GM18526 (cell line): ENCODE results near the gene PGAP6.

ENCODE experiments used
- POLR2A ChIP-seq: IDR thresholded peaks from 3 replicates; pipeline ENCODE4 v1.6.1; 2011; ENCODE audit not compliant: insufficient read length; ENCODE audit errors: extremely low read depth

Gene PGAP6

DNA sequence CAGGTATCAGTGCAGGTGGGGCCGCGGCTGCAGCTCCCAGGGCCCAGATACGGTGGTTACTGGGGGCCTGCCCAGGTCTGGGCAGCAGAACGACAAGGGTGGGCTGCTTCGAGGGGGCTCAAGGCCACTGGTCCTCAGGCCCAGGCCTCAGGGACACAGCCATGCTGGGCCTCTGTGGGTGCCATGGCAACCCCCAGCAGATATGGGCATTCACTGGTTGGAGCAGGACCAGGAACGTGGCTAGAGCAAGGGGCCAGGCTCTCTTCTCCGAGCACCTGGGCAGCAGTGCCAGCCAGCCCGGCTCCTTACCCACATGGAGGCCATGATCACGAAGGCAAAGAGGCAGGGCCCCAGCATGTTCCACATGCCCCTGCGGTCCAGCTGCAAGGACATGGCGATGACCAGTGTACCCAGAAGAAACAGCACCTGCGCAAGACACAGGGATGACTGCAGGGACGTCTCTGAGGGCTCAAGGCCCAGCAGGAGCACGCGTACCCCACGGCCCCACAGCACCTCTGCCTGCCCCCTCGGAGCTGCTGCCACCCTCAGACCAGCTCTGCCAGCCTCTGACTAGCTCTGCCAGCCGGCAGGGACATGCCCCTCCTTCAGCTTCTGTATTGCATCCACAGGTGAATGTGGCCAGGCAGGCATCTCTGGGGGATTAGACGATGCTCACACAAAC lies 9.3 kb downstream of the PGAP6 start:
- TF ChIP-seq POLR2A = no peak

DNA sequence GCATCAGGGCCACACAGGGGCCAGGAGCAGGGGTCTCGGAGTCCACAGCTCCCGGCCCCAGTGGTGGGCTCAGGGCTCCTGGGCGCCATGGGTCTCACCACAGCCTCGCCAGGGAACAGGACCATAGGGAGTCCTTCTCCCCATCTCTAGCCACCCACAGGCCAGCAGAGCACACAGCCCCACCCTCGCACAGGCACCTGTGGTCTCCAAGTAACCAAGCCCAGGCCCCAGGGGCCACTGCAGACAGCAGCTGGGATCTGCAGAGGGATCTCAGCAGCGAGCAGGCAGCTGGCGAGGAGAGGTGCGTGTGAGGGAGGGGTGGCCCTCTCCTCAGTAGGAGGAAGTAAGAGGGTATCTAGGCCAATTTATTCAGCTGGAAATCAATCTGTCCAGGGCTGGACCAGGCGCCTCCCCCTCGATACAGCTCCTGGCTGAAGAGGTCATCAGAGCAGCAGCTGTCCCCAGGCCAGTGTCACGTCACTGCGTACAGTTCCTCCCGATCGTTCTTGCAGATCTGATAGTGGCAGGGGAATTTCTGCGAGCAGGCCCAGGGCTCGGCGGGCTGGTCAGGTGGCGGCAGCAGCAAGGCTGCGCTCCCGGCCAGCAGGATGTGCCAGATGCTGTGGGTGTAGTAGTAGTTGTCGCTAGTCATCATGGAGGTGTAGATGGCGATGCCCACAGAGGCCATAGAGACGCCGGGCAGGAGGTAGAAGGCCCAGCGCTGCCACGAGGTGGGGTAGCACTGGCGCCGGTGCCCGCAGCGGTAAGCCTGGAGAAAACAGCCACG lies 10.1 kb downstream of the PGAP6 start:
- no peak for TF ChIP-seq POLR2A

DNA sequence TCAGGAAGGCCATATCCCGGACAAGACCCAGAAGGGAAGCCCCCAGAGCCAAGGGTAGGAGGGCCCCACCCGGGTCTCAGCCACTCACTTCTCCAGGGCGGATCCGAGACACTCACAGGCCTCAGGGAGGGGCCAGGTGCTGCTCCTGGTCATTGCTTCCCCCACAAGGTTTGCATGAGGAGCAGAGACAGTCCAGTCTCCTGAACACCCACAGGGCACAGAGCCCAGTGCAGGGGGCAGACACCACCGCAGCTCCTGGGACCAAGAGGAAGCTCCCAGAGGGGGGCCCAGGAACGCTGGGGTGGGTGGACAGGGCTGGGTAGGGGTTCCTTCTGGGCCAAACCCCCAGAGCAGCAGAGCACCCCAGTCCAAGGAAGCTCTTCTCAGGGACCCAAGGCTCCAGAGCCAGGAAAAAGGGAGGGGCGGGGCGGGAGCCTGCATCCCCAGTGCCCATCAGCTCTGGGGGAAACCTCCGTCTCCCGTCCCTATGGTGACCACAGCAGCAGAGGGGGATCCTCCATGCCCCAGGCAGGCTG lies 10.7 kb downstream of the PGAP6 start:
- TF ChIP-seq POLR2A = no peak

DNA sequence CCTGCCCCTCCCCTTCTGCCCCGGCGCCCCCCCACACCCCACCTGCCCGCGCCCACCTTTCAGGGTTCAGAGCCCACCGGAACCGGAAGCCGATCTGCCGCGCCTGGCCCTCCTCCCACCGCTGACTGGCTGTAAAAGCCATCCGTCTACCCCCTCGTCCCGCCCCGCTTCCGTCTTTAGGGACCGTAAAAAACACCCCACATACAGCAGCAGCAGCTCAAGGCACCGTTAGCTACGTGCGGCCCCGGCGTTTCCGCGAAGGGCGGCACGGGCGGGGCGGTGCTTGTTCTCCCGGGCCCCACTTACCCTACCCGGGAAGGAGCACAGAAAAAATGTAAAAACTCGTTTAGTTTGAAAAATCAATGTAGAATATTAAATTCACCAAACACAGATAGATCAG lies 11.3 kb downstream of the PGAP6 start, which contains the start of gene MRPL28:
MRPL28 (minus strand) TSS at position 96 of the 400 bp plus-strand sequence. CDS start 320 bp downstream, outside the sequence.
- peak; percentile 33 for TF ChIP-seq POLR2A

DNA sequence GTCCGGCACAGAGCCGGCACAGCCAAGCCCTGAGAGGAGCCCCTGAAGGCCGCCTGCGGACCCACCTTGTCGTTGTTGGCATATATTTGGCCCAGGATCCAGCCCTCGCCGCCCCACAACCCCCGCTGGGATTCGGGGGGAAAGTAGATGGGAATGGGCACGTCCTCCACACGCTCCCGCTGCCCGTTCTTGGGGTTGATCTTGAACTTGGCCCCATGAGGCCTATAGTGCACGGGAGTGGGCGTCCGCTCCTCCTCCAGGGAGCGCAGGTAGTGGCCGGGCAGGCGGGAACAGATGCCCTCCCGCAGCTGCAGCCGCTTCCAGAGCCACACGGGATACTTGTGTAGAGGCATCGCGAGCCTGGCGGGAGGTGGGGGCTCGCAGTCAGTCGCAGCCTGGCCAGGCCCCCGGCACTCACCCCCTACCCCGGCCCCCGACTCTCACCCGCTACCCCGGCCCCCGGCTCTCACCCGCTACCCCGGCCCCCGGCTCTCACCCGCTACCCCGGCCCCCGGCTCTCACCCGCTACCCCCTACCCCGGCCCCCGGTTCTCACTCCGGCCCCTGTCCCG lies 11.8 kb downstream of the PGAP6 start:
- TF ChIP-seq POLR2A = no peak

DNA sequence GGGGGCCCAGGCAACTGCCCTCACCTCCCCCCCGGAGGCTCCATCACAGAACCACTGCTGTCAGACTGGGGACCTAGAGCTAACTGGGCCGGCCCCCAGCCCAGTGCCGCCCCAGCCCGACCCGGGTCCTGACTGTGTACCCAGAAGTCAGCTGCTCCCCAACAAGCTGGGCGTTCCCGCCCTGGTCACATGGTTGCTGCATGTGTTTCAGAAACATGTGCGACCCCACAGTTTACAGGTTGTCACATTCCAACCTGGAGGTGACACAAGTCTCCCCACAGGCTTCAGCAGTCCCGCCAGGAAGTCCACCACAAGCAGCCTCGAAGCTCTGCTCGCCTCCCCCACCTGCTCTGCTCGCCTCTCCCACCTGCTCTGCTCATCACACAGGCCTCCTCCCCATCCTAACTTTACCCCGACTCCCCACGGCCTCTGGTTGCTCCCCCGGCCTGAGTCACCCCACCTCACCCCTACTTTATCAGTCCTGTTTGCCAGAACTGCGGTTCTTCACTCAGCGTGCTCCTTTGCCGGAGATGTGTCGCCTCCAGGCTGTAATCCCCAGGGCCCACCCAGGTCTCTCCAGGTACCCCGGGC lies 12.4 kb downstream of the PGAP6 start:
- no peak for TF ChIP-seq POLR2A

DNA sequence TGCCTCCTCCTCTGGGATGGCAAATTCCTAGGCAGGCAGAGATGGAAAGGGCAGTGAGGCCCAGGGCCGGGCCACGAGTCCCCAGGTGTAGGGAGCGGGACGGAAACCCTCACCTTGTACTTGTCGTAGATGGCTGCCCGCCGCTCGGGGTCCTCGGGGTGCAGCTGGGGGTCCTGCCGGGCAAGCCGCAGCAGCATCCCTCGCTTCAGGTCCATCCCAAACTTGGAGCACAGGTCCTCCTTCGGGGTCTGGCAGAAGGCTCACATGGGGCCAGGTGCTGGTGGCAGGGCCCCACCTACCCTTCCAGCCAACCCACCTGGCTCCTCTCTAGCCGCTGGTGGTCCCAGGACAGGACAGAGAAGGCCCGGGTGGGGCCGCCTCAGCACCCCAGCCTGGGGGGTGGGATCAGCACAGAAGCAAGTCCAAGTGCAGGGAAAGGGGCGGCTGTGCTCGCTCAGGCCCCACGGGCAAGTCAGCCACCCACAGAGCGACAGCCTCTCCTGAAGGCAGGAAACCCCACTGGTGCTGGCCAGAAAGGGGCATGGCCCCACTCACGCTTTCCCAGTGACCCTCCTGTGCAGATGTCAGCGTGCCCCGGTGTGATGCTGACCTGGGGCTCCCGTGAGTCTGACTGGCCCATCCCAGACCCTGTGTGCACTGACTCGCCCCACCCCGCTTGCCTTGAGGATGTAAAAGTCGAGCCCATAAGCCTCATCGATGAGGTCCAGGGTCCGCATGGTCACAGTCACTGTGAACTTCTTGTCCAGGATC lies 13.2 kb downstream of the PGAP6 start:
- TF ChIP-seq POLR2A = no peak

DNA sequence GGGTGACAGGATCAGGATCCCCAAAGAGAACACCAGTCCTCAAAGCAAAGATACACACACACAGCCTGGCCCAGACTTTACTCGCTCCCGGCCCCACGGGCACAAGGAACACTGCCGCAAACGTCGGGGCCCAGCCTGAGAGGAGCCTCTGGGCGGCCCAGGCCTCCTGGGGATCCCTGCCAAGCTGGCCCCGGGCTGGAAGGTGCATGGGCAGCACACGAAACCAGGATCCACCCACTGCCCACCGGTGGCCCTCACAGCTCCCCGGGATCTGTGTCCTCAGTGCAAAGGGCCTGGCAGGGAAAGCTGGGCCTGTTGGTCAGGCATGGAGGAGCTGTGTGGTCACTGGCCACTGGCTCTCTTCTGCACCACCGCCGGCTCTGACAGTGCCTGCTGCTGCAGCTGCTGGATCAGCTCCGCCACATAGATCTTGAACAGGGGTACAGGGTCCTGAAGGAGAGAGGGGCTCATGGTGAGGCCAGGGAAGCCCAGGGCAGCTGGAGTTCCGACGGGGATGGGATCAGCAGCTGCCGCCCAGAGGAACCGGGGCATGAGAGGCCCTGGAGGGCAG lies 14.4 kb downstream of the PGAP6 start:
- TF ChIP-seq POLR2A = no peak

DNA sequence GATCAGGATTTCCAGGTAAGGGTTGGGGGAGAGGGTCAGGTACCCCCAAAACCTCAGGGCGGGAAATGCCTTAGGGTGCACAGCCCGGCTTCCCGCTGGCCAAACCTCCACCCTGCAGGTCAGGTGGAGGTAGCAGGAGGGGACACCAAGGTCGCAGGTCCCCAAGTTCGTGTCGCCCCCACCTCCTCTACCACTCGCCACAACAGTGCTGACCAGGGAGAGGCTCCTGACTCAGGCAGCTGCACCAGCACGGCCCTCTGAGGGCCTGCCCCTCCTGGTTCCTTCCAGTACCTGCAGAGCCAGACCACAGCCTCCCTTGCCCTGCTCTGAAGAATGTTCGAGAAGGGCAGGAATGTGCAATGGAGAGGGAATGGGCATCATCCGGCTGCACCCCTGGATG lies 15.3 kb downstream of the PGAP6 start:
- TF ChIP-seq POLR2A = no peak

DNA sequence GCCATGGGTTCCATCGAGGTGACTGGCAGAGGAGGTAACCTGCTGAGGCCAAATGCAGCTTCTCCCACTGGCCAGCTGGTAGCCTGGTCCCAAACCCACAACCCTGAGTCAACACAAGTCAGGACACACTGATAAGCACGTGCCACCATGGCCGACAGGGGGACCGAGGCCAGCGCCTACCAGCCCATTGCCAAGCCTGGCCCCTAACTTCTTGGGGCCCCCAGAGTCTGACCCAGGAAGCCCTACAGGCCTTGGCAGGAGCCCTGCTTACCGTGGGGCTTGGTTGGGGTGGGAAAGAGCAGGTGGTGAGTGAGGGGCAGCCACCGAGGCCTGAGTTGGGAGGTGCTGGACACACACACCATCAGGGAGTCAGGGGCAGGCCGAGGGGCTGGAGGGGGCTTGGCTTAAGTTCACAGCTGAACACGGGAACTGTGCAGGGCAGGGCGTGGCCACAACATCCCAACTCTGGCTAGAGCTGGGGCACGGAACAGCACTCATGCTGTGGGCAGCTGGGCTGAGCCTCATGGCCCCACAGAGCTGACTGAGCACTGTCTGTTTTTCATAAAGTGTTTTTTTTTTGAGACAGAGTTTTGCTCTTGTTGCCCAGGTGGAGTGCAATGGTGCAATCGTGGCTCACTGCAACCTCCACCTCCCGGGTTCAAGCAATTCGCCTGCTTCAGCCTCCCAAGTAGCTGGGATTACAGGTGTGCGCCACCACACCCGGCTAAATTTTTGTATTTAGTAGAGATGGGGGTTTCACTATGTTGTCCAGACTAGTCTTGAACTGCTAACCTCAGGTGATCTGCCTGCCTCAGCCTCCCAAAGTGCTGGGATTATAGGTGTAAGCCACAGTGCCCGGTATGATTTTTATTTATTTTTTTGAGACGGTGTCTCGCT lies 16.9 kb downstream of the PGAP6 start:
- TF ChIP-seq POLR2A = peak; percentile 16

DNA sequence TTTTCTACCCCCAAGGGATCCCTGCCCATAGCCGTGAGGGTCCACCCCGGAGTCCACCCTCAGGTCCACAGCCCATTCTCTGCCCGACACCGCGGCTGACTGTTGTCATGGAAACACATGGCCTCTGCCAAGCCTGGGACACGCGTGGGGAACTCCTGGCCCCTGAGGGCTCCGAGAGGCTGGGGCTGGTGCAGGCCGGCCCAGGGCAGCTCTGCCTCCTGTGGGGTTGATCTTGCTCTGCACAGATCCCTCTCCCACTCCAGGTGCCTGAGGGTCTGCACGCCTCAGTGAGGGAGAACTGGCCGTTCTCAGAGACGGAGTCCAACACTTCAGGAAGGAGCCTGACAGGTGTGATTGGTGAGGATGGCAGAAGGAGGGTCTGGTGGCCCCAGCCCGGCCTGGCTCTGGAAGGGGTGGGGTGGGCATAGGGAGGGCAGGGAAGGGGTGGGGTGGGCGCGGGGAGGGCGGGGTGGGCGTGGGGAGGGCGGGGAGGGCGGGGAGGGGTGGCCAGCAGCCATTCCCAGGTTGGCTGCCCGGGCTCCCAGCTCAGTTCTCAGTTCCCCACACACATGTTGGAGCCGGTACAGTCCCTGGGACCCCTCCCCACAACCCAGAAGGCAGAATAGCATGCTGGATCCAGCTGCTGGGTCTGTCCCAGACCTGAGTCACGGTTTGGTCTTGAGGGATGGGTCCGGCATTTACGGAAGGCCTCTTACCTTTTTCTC lies 17.9 kb downstream of the PGAP6 start:
- TF ChIP-seq POLR2A = no peak

DNA sequence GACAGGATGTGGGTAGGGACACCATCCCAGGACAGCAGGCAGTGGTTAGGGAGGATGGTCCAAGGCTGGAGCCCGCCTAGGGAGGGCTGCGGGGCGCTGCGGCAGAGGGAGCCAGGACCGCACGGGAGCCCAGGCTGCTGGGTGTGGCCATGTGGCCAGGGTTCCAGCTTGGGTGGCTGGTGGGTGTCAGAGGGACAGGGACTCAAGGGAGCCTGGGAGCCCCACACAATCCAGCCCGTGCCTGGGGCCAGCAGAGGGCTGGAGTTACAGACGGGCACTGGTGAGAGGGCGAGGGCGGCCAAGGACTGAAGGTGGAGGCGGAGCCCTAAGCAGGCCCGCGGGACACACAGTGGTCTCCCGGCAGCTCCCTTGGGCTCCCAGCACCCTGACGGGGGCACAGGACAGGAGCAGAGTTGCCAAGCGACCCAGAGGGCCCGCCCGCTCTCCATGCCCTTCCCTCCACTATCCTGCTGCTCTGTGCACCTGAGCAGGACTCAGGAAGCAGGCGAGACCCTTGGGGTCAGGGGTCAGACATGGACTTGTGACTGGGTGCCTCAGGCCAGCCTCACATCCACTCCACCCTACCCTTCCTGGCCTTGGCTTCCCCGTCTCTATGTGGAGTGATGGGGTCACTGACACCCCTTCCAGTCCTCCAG lies 18.5 kb downstream of the PGAP6 start:
- no peak for TF ChIP-seq POLR2A
